Endothelial cell of umbilical vein (primary cell): ENCODE measurements around the gene CCL27. TPM values are rescaled to one million over a fixed set of nuclear protein-coding genes. Genes with fewer than 3 reads are reported as not detected.
A peak's percentile ranks its signal among the peaks of the same experiment; 100 is the strongest.

Experiments used
- BruUV-seq: library from RNA; stranded (reverse); fragments of 400-500 nt; replicated peaks from 2 replicates; lab custom pipeline; 2021; lab: Mats Ljungman, UMichigan
- CTCF ChIA-PET: fragments of 300-600, 350-600 bp; sonication (Branson Sonifier 250); formaldehyde crosslinking; loops from one replicate; lab custom pipeline; 2021; ENCODE audit warnings: antibody characterized with exemption, inconsistent platforms; lab: Charles Lee
- POLR2A ChIA-PET: fragments of 300-600, 350-600 bp; sonication (Branson Sonifier 250); formaldehyde crosslinking; loops from one replicate; lab custom pipeline; 2021; ENCODE audit warnings: antibody characterized with exemption, inconsistent platforms; lab: Charles Lee
- DNase-seq: peaks from one replicate; pipeline ENCODE4 v3.0.0-alpha.2; 2011; ENCODE audit warnings: low read depth, low spot score
- FAIRE-seq: peaks from 2 replicates; lab custom pipeline; 2011; peaks lifted over from hg19 to GRCh38; lab: Jason Lieb, UNC
- H2AFZ ChIP-seq: 2 replicates; pipeline ENCODE4 v1.6.0; 2012; ENCODE audit warnings: low read depth, low read length, control low read depth, inconsistent platforms
- H3K27ac ChIP-seq: 2 replicates; pipeline ENCODE4 v1.5.1; 2011; ENCODE audit warnings: low read depth, mild to moderate bottlenecking, control low read depth, low read length, moderate library complexity; ENCODE audit not compliant: insufficient read depth
- H3K27me3 ChIP-seq, 2 experiments: 2 replicates each; pipeline versions ENCODE4 v1.6.0 to v1.6.1; 2011; ENCODE audit warnings: low read length in 2 of 2, mixed read lengths in 1 of 2; ENCODE audit not compliant: control insufficient read depth in 2 of 2, insufficient read depth in 2 of 2
- H3K36me3 ChIP-seq, 2 experiments: 2 replicates in 1 of 2; 3 replicates in 1 of 2; pipeline ENCODE4 v1.5.1; 2011; ENCODE audit warnings: low read length in 2 of 2, mild to moderate bottlenecking in 1 of 2, moderate library complexity in 1 of 2; ENCODE audit not compliant: control insufficient read depth in 2 of 2, insufficient read depth in 2 of 2; ENCODE audit errors: extremely low read depth in 1 of 2
- H3K4me1 ChIP-seq: 3 replicates; pipeline ENCODE4 v1.5.1; 2011; ENCODE audit warnings: mild to moderate bottlenecking, low read length; ENCODE audit not compliant: control insufficient read depth, insufficient read depth; ENCODE audit errors: extremely low read depth
- H3K4me2 ChIP-seq: 2 replicates; pipeline ENCODE4 v1.6.1; 2011; ENCODE audit warnings: low read length, control low read depth, mixed read lengths; ENCODE audit not compliant: insufficient read depth
- H3K4me3 ChIP-seq, 3 experiments: fragments of 200-600 bp in 1 of 3; sonication (generic), shearing (Covaris generic) in 1 of 3; replicated peaks in 1 of 3; 2 replicates each; pipeline ENCODE4 v1.5.1; 2011 to 2016; ENCODE audit warnings: control low read depth in 3 of 3, low read length in 3 of 3, mild to moderate bottlenecking in 2 of 3, inconsistent platforms in 1 of 3, low read depth in 1 of 3, moderate library complexity in 1 of 3; ENCODE audit not compliant: insufficient read depth in 1 of 3
- H3K79me2 ChIP-seq: 2 replicates; pipeline ENCODE4 v1.6.0; 2012; ENCODE audit warnings: low read length, inconsistent platforms; ENCODE audit not compliant: control insufficient read depth, insufficient read depth
- H3K9ac ChIP-seq: replicated peaks from 2 replicates; pipeline ENCODE3; 2011; ENCODE audit warnings: low read length, control low read depth; ENCODE audit not compliant: insufficient read depth; ENCODE audit errors: extremely low read depth
- H3K9me1 ChIP-seq: replicated peaks from 3 replicates; pipeline ENCODE4 v1.6.0; 2011; ENCODE audit warnings: mild to moderate bottlenecking, low read length; ENCODE audit not compliant: control insufficient read depth, insufficient read depth; ENCODE audit errors: extremely low read depth
- H3K9me3 ChIP-seq: replicated peaks from 2 replicates; pipeline ENCODE4 v1.5.1; 2012; ENCODE audit warnings: low read length, inconsistent platforms; ENCODE audit not compliant: control insufficient read depth, insufficient read depth
- H4K20me1 ChIP-seq: replicated peaks from 2 replicates; pipeline ENCODE3; 2011; ENCODE audit warnings: mild to moderate bottlenecking, low read length; ENCODE audit not compliant: control insufficient read depth, insufficient read depth; ENCODE audit errors: extremely low read depth
- FOS ChIP-seq: IDR thresholded peaks from 2 replicates; pipeline ENCODE4 v1.6.1; 2011; ENCODE audit warnings: mild to moderate bottlenecking, low read length, moderate library complexity, borderline replicate concordance; ENCODE audit not compliant: insufficient read depth
- dilution Hi-C: fragments of 300-500 bp; cut with MboI; formaldehyde crosslinking; loops from one replicate; pipeline ENCODE4 v1.15.0; 2019; ENCODE audit warnings: low sequenced_read_pairs; ENCODE audit not compliant: extremely low pct_ligation_motif_present
- intact Hi-C: fragments of 100-400 bp; cut with micrococcal nuclease; formaldehyde crosslinking; loops from one replicate; pipeline ENCODE4 v1.10.0; 2022
- polyA plus RNA-seq, 4 experiments: library from polyadenylated mRNA; depleted of rRNA in 3 of 4; stranded (reverse) in 3 of 4; unstranded in 1 of 4; fragments of >200 nt; gene quantifications; 2 replicates each; pipeline versions ENCODE4 v1.2.1 to v1.2.3, GENCODE V29; 2011 to 2012; ENCODE audit warnings: missing spikeins in 1 of 4
- total RNA-seq: library from RNA; stranded (reverse); gene quantifications from 2 replicates; pipeline ENCODE4 v1.2.3, GENCODE V29; 2021
- TF ChIP-seq, protein P1 (sequence below), 2 donors: IDR thresholded peaks; 1 replicate in 1 of 2; 2 replicates in 1 of 2; pipeline ENCODE4 v1.5.1; 2011; ENCODE audit warnings: low read length in 2 of 2, mild to moderate bottlenecking in 2 of 2, moderate library complexity in 2 of 2, control low read depth in 1 of 2, inconsistent platforms in 1 of 2, low read depth in 1 of 2; ENCODE audit not compliant: insufficient read depth in 1 of 2; ENCODE audit errors: extremely low read depth in 1 of 2

Gene CCL27
- total and polyA plus RNA-seq, 2 donors (not counting 3 experiments of a cell fraction or from before 2014, with no cell fraction given) = not detected

- ChIA-PET POLR2A (no interaction called here), CTCF (interaction anchor here (0.5 to 3.7 kb wide), 54 partner anchors 9 to 645 kb away, joined by 3 to 92 read pairs (median 4); partner anchors contain the start of genes CCL19, CCL27, DCTN3 and GALT)
- Histone ChIP-seq H3K9me3 (no peaks in the 10 kb centered on the region), H3K9me1 (no peaks in the 10 kb centered on the region), H3K27ac (no peak overlapping the region), H3K4me3 (peak overlapping the region; percentile 46 to 73 (median 66)), H3K4me1 (peaks cover 4% of the 10 kb centered on the region), H3K4me2 (peak overlapping the region; percentile 87), H3K36me3 (no peaks in the 10 kb centered on the region), H3K9ac (peak overlapping the region; percentile 8), H3K27me3 (peaks cover 18 to 30% of the 10 kb centered on the region in 2 experiments), H4K20me1 (no peaks in the 10 kb centered on the region), H3K79me2 (no peaks in the 10 kb centered on the region), H2AFZ (peak overlapping the region; percentile 90)
- BruUV-seq = no TSS peak
- dilution Hi-C loops (no loop called here), intact Hi-C loops (loop anchor here (1.0 kb wide), 1 partner anchor 27 kb away; no protein-coding TSS in a partner anchor)
- FAIRE-seq = peak; percentile 70
- TF ChIP-seq, protein P1, sequence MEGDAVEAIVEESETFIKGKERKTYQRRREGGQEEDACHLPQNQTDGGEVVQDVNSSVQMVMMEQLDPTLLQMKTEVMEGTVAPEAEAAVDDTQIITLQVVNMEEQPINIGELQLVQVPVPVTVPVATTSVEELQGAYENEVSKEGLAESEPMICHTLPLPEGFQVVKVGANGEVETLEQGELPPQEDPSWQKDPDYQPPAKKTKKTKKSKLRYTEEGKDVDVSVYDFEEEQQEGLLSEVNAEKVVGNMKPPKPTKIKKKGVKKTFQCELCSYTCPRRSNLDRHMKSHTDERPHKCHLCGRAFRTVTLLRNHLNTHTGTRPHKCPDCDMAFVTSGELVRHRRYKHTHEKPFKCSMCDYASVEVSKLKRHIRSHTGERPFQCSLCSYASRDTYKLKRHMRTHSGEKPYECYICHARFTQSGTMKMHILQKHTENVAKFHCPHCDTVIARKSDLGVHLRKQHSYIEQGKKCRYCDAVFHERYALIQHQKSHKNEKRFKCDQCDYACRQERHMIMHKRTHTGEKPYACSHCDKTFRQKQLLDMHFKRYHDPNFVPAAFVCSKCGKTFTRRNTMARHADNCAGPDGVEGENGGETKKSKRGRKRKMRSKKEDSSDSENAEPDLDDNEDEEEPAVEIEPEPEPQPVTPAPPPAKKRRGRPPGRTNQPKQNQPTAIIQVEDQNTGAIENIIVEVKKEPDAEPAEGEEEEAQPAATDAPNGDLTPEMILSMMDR (IDR thresholded peaks at IDR 0.05; ENCODE audit: extremely low read depth in 1 of 2, insufficient read depth in 1 of 2, low read depth in 1 of 2, low read length in 2 of 2) = peak; percentile 97 to 99
- TF ChIP-seq FOS = no peak
- DNase-seq = peak; percentile 84
Observed at GRCh38 chr9:34701769-34702736, 39.6 kb upstream of the CCL27 start.
